Measurements from ENCODE around the gene TACC3.

The TACC3 gene

DNA sequence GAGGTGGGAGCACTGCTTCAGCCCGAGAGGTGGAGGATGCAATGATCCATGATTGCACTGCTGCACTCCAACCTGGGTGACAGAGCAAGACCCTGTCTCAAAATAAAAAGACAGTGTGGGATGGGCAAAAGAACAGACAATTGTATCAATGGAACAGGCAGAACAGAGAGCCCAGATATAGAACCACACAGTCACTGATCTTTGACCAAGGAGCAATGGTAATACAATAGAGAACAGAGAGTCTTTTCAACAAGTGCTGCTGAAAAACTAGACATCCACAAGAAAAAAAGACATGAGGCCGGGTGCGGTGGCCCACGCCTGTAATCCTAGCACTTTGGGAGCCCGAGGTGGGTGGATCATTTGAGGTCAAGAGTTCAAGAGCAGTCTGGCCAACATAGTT is 43.1 kb upstream of the TACC3 start:
- H3K4me3 ChIP-seq (ENCODE audit: control insufficient read depth, low read depth, low read length), result no peak overlapping the region
- DNase-seq (ENCODE audit: low read depth), result no peak
- TF ChIP-seq, protein P1, sequence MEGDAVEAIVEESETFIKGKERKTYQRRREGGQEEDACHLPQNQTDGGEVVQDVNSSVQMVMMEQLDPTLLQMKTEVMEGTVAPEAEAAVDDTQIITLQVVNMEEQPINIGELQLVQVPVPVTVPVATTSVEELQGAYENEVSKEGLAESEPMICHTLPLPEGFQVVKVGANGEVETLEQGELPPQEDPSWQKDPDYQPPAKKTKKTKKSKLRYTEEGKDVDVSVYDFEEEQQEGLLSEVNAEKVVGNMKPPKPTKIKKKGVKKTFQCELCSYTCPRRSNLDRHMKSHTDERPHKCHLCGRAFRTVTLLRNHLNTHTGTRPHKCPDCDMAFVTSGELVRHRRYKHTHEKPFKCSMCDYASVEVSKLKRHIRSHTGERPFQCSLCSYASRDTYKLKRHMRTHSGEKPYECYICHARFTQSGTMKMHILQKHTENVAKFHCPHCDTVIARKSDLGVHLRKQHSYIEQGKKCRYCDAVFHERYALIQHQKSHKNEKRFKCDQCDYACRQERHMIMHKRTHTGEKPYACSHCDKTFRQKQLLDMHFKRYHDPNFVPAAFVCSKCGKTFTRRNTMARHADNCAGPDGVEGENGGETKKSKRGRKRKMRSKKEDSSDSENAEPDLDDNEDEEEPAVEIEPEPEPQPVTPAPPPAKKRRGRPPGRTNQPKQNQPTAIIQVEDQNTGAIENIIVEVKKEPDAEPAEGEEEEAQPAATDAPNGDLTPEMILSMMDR (IDR thresholded peaks at IDR 0.05; ENCODE audit: control insufficient read depth, insufficient read depth, low read depth, low read length, missing control alignments), result no peak

DNA sequence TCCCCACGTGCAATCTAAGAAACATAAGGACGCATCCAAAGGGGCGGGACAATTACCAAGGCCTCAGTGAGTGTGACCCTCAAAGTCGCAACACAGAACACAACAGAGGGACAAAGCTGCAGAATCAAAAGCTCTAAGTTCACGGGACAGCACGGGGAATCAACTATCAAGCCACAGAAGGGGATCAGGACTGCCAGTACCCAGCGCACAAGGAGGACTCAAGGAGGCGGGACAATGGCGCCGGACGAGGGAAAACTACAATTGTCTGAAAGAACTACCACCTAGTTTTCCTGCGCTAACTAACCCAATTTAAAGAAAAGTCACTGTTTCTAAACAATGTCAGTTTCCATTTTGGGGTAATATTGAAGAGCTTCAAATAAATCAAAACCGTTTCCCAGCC is 38.5 kb upstream of the TACC3 start:
- DNase-seq (ENCODE audit: low read depth), result no peak
- TF ChIP-seq, protein P1 (IDR thresholded peaks at IDR 0.05; ENCODE audit: control insufficient read depth, insufficient read depth, low read depth, low read length, missing control alignments), result no peak
- H3K4me3 ChIP-seq (ENCODE audit: control insufficient read depth, low read depth, low read length), result peak overlapping the region; percentile 65

DNA sequence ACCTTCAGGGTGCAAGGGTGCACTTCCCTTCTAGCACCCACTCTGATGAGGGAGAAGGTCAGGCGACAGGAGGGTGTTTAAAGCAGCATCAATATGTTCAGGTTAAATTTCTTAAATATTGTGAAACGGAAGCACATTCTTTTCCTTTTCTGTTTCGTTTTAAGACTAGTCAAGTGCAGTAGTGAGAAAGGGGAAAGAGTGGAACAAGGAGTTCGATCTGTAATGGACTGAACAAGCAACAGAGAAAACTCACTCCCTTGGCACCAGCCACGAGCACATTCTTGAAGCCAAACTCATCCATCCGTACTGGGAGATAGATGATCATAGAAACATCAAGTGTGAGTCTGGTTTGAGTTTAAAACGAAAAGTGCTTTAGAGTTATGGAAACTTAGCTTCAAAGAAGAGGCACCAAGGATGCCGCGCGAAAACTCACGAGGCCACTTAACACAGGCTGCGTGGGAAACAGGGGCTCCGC is 38.0 kb upstream of the TACC3 start:
- DNase-seq (ENCODE audit: low read depth), result peak; percentile 53
- TF ChIP-seq, protein P1 (IDR thresholded peaks at IDR 0.05; ENCODE audit: control insufficient read depth, insufficient read depth, low read depth, low read length, missing control alignments), result no peak
- peak overlapping the region; percentile 65 for H3K4me3 ChIP-seq (ENCODE audit: control insufficient read depth, low read depth, low read length)

DNA sequence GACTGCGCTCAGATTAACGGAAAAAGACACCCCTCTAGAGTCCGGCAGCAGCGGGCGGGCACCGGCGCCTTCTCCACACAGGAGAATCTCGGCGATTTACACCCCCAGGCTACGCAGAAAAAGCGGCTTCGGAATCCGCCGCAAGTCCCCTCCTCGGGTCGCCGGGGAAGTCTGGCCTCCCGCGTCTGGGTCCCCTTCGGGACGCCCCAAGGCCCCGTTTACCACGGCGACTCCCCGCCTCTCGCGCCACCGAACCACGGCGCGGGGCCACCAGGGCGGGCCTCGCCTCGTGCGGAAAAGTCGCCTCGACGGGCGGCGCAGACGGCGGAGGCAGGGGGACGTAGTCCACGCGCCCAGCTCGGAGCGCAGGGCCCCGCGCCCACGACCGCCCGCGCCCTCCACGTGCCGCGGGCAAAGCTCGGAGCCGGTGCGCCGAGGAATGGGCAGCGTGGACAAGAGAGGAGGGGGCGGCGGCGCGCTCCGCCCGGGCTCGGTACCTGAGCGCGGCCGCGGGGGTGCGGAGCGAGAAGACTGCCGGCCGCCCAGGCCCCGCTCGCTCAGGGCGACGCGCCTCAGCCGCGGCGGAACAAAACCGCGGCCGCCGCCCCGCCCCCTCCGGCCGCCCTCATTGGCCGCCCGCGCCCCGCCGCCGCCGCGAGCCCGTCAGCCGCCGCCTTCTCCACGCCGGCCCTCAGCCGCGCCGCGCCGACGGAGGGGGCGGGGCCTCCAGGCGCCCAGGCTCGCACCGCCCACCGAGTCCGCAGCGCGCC is 37.4 kb upstream of the TACC3 start, which contains the start of gene FAM53A:
TSS of gene FAM53A (minus strand) at position 578 of the 770 bp plus-strand sequence. CDS start 15,572 bp downstream, outside the sequence.
- TF ChIP-seq, protein P1 (IDR thresholded peaks at IDR 0.05; ENCODE audit: control insufficient read depth, insufficient read depth, low read depth, low read length, missing control alignments), result no peak
- peak within 1 kb of the TSS; percentile 65 for H3K4me3 ChIP-seq (ENCODE audit: control insufficient read depth, low read depth, low read length)
- DNase-seq (ENCODE audit: low read depth), result peak; percentile 10

DNA sequence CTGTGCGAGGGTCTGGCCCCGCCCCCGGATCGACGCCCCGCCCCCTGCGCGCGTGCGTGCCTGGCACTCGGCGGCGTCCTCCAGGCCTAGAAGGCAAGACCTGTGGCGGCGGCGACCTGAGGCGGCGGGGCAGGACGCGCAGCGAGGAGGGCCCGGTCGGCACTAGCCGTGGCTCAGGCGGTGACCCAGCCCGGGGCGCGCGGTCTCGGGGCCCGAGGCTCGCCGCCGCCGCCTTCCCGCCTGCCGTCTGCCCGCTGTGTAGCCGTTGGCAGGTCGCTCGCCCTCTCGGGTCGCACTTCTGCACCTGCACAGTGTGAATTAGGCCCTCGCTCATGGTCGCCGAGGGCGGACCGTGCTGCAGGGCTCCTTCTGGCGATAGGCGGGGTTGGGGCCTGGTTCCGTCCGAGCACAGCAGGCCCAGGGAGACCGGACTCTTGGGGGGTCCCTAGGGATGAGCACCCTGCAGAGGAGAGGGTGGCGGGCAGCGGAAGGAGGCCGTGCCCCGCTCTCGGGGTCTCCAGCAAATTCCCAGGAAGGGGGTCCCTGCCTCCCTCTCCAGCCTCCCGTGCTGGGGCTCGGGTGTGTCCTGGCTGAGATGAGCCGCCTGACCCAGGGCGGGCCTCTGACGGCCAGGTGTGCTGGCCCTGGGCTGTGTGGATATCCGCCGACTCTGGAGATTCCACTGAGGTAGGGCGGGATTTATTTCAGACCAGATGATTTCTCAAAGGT is 36.7 kb upstream of the TACC3 start:
- DNase-seq (ENCODE audit: low read depth), result no peak
- TF ChIP-seq, protein P1 (IDR thresholded peaks at IDR 0.05; ENCODE audit: control insufficient read depth, insufficient read depth, low read depth, low read length, missing control alignments), result no peak

DNA sequence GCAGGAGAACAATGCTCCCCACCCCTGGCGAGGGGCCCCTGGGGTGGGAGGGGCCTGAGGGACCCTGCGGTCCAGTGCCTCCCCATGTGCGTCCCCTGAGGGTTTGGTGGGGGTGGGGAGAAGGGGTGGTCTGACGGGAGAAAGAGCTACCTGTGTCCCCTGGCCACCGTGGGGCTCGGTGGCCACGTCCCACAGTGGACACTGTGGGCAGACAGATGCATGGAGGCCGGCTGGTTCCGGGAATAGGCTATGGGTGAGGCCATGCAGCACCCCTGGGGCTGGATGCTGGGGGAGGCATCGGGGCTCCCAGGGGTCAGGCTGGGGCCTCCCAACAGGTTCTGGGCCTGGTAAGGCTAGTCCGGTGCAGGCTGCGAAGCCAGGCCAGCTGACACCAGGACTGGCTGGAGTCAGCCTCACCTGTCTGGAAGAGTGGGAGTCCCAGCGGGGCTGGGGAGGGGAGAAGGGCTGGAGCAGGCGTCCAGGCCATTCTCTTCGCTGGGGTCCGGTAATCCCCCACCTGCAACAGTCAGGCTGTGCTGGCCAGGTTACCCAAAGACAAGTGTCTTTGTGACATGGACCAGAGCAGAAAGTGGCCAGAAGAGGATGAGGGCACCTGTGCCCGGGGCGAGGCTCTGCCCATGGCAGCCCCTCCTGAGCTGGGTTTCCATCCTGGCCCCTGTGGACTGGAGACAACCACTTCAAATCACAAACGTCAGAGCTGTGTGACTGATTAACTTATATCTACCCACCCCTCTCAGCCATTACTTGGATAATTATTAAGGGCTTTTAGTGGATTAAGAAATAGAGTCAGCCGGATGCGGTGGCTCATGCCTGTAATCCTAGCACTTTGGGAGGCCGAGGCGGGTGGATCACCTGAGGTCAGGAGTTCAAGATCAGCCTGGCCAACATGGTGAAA is 35.8 kb upstream of the TACC3 start:
- no peak overlapping the region for H3K4me3 ChIP-seq (ENCODE audit: control insufficient read depth, low read depth, low read length)
- TF ChIP-seq, protein P1 (IDR thresholded peaks at IDR 0.05; ENCODE audit: control insufficient read depth, insufficient read depth, low read depth, low read length, missing control alignments), result no peak
- DNase-seq (ENCODE audit: low read depth), result no peak

More for the DNA sequence above, 36.7 kb upstream of the TACC3 start:
- H3K4me3 ChIP-seq (ENCODE audit: control insufficient read depth, low read depth, low read length), result peak overlapping the region; percentile 16

All from AG09309 (cell line).